Left kidney (tissue), 2 donors: Measurements from ENCODE around the gene AP5B1. TPM values are rescaled to one million over a fixed set of nuclear protein-coding genes. Genes with fewer than 3 reads are reported as not detected.

Experiments used
- DNase-seq: peaks from one replicate; pipeline ENCODE4 v3.0.0-alpha.2; 2013
- polyA plus RNA-seq: library from polyadenylated mRNA; unstranded; fragments of 120-200 nt; gene quantifications from one replicate; pipeline ENCODE4 v1.2.1, GENCODE V29; 2013; ENCODE audit not compliant: insufficient read length

Gene AP5B1
- polyA plus RNA-seq, 1 donor = 7.6 TPM

DNA sequence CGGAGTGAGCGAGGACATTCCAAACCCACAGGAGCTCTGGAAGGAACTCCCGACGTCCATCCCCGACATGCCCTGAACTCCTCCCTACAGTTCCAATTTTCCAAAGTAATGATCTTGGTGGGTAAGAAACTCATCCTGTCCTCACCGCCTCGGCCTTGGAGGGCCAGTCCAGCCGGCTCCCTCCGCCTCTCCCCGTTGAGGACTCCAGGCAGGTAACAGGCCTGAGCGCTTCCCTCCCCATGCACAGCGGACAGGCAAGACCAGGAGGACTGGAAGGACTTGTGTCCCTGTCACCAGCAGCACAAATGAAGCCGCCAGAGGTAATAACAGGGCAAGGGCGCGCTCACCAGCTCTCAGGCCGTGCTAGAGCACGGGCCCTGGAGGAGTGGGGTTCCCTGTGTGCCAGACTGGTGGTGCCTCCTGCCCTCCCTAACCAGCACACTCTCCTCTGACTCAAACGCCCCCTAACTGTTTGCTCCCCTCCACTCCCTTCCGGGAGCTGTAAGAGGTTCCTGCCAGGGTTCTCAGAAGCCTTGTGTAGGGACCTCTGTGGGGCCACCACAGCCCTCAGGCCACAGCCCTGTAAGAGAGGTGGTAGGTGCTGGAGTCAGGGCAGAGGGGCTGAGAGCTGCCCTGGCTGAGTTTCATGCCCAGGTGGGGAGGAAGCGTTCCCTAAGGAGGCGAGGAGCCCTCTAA, 23.2 kb upstream of the AP5B1 start:
- no peak for DNase-seq

DNA sequence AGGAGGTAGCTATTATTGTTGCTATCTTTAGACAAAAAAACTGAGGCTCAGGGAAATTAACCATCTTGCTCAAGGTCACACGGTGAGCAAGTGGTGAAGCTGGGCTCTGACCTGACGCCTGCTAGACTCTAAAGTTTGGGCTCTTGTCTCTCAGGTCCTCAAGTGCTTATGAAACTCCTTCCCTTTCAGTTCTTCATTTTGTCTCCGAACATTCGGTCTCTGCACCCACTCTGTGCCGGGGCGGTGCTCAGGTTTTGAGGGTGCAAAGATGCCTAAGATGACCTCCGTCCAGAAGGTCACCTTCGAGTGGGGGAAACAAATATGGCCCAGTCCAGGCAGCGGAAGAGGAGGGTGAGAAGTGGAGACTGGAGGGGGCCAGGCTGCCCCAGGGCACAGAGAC, 22.1 kb upstream of the AP5B1 start:
- no peak for DNase-seq

DNA sequence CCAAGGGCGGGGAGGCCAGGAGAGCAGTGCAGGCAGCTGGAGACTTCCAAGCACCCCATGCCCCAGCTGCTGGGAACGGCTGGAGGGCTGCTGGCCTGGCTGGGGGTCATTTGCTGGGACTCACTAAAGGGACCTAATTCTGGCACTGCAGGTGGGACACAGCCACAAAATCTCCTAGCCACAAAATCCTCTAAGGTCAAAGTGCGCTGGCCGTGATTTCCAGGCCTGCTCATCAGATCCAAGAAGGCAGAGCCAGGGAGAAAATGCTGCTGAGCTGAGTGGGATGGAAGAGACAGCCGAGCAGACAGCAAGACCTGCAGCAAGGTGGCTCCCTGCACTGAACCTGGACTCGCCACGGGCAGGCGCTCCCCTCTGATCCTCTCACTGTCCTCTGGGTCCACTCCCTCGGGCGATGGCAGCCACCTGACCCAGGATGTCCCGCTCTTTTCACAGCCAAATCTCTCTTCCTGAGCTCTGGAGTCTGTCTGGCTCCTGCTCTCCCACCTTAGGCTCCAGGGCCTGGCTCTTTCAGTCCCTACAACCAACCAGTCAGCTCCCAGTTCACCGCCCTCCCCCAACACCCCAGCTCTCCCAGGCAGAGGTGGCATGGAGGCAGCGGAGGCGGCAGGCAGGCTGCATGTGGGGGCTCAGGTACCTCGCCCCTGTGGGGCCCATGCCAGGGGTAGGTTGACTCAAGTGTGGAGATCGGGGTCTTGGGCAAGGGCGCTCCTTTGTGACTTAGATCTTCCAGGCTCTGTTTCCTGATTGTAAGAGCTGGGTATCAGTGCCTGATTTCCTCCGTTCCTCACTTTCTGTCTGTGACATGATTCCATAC, 20.6 kb upstream of the AP5B1 start:
- DNase-seq = no peak

DNA sequence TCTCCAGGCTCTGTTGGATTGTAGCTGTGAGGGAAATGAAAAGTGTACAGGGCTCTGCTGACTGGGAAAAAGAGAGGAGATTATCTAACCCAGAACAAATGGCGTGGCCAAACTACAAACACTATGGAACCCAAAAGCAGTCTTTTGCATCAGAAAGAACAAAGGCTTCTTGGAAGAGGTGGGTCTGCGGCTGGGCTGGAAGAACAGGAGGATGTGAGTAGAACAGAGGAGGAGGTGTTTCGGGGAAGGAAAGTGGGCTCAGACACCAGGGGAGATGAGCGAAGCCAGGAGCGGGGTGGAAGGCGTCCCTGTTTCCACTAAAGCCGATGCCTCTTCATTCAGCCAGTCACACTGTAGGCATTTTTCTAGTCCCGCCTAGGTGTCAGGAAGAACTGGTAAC, 18.1 kb upstream of the AP5B1 start:
- DNase-seq = no peak

DNA sequence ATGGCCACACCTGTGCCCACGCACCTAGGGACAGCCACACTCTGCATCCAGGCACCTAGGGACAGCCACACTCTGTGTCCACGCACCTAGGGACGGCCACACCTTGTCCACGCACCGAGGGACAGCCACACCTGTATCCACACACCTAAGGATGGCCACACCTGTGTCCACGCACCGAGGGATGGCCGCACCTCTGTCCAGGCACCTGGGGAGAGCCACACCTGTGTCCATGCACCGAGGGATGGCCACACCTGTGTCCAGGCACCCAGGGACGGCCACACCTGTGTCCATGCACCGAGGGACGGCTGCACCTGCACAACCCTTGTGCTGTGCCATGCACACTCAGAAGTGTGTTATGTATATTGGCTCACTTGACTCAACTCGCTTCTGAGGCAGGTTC, 16.9 kb upstream of the AP5B1 start:
- no peak for DNase-seq

DNA sequence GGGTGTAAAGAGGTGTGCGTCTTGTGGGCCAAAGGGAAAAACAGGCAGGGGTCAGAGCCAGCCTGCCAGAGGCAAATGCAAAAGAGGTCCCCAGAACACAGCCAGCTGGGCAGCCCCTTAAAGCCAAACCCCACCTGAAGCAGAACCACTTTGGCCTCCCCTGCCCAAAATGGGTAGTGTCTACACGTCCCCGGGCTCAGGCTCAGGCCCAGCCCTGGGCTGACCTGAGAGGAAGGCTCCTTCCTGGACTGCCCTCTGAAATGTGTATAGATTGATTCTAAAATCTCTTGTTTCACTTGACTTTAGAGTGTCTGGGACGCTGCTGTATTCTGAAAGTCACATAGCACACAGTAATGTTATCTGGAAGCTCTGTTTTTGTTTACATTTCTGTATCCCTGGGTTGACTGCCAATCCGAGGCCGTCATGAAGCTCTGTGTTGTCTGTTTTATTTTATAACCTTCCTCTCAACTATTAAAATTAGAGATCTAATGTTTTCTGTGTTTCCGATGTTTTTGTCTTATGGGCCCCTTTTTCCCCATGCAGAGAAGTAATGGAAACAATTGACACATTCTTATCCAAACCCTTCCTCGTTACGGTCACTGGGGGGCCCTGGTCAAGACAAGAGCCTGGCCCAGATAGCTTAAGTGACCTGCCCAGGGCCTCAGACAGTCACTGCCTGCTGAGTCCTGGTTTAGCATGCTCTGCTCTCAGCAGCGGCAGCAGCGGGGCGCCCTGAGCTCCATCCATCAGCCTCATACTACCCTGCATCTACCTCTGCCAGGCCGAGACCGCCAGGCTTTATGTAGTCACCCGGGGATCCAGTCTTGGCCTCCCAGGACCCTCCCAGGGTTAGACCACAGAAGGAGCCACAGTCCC, 16.2 kb upstream of the AP5B1 start:
- DNase-seq = no peak

DNA sequence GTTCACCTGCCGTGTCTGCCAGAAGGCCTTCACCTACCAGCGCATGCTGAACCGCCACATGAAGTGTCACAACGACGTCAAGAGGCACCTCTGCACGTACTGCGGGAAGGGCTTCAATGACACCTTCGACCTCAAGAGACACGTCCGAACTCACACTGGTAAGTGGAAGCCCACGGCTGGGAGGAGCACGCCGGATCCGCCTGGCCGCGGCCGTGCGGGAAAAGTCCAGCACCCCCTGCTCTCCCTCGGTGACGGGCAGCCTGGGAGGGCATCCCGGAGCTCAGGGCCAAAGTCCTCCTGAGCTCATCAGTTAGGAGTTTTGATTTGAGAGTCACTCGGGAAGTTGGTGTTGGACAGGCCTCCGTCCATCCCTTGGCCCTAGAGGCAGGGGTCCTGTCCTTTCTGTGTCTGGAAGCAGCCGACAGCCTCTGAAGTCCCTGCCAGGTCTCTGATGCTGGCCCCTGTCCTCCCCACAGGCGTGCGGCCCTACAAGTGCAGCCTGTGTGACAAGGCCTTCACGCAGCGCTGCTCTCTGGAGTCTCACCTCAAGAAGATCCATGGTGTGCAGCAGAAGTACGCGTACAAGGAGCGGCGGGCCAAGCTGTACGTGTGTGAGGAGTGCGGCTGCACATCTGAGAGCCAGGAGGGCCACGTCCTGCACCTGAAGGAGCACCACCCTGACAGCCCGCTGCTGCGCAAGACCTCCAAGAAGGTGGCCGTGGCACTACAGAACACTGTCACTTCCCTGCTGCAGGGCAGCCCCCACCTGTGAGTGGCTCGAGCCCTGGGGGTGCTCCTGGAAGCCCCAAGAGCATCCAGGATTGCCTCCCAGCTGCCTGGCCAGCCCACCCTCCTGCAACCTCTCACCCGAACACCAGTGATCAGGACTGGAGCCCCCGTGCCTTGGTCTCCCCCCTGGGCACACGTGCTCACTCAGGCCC, 14.1 kb upstream of the AP5B1 start:
- DNase-seq = no peak

DNA sequence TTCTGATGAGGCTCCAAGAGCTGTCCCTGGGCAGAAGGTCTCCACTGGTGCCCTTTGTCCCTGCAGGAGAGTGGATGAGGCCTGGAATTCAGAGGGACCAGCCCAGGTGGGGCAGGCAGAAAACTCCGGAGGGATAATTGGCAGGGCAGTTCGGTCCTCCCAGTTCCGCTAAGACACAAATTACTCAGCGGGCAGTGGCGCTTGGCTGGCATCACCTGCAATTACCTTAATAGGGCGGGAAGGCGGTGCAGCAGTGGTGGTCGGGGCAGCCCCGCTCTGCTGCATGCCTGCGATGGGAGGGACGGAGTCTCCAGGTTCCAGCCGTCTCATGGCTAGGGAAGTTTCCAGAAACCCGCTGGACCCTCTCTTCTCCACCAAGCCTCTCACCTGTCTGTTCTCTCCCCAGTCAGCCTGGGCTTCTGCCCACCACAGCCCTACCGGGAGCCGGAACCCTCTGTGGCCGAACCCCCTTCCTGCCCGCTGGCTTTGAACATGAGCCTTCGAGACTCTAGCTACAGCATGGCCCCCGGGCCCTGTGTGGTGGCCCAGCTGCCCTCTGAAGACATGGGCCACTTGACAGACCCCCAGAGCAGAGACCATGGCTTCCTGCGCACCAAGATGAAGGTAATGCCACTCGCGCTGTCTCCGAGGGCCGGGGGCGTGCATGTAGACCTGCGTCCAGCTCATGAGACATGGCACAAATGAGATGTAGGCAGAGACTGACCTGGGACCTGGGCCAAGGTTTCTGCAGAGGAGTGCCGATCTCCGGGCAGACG, 13.0 kb upstream of the AP5B1 start:
- no peak for DNase-seq

DNA sequence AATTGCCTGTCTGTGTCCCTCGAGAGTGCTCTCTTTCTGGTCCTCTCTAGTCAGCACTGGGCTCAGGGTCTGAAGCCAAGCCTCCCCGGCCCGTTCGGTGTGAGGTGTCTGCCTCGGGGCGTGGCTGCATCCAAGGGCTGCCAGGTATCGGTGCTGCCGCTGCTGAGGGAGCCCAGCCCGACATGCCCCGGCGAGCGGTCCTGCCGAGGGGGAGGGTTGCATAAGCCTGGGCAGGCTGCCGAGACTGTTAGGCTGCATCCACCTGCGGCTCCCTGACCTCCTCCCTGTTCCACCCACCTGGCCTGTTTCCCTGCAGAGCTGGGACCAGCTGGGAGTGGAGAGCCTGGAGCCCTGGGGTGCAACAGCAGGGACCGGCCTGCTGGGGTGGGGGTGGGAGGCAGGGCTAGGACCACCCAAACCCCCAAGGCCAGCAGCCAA, 12.4 kb upstream of the AP5B1 start:
- no peak for DNase-seq

DNA sequence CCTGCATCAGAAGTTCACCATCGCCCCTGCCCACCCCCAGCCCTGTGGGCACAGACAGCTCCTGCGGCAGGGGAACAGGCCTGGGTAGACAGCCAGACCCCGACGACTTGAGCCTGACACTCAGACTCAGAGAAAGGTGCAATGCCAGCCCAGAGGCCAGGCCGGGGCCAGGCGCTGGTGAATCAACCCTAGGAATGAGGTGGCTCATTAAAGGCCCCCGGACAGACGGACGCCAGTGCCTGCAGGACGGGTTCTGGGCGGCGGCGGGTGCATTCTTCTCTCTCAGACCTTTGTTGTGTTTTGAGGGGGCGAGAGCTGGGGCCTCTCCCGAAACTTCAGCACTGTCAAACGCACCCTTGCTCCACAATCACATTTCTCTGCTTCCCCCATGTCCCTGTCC, 11.7 kb upstream of the AP5B1 start:
- no peak for DNase-seq

DNA sequence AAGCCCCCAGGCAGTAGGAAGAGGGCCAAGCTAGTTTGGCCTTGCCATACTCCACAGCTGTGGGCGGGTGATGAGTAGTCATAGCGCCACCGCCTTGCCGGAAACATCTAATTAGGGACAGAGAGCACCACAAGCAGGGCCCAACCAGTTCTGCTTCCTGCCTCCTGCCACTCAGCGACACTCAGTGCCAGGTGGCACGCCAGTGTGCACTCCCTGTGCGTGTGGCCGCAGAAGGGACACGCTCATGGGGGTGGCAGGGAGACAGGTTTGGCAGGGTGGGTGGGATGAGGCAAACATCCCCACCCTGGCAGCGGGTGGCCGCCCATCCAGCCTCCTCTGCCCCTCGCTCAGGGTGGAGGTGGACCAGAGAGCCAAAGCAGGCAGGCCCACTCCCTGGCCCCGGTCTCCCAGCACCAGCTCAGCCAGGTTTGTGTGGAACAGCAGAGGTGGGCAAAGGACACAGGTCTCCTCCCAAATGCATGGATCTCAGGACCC, 11.0 kb upstream of the AP5B1 start:
- no peak for DNase-seq

DNA sequence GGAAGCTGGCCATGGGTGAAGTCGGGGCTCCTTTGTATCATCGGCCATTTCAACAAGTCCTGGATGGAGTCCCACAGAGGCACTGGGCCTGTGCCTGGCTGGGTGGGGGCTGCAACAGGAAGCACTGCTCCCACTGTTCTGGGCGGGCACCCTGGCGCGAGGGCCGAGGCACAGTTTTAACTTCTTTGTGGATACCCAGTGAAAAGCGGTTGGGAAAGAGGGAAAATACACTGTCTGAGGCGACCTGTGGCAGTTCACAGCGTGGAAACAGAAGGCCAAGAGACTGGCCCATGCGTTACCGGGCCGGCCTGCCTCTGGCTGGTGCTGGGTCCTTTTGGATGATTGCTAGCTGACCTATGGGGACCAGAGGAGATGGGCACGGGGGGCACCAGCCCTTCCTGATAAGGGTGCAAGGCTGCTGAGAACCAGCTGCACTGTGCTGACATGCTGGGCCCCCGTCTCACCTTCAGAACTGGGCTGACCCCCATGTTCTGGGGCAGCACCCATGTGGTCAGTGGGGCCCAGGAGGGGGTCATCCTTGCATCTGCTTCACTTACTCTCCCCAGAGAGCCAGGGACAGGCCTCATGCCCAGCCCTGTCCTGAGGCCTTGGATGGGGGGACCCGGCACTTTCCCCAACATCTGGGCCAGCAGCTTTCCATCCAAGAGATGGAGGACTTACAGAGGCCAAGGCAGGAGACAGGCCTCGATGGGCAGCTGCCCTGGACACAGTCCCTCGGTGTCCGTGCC, 10.3 kb upstream of the AP5B1 start:
- DNase-seq = no peak

DNA sequence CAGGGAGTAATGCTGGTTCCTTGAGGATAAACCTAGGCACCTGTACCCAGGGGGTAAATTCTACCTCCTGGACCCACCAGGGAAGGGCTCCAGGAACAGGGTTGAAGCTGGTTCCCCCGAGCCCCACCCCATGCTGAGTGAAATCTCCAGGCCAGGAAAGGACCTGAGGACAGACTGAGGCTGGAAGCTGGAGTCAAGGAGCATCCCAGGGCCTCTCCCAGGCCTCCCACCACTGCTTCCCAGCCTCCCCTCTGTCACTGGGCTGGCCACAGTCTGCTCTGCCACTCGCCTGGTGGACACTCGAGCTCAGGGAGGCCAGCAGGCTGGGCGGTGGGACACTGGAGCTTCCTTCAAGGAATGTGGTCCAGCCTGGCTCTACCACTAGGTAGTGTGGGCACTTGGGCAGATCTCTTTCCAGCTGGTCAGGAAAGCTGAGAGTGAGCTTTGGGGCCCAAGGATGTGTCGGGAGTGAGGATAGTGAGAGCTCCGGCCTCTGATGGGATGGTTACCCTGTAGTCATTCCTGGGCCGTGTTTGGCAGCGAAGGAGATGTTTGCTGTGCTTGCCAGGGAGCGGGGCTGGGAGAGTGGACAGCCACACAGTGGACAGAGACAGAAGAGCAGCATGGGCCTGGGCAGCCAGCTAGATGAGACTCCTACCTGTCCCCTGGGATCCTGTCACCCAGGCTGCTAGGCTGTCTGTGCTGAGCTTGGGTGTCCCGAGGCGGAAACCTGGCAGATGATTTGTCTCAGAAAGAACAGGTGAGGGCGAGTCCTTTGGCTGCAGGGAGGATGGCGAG, 9.5 kb upstream of the AP5B1 start:
- no peak for DNase-seq

DNA sequence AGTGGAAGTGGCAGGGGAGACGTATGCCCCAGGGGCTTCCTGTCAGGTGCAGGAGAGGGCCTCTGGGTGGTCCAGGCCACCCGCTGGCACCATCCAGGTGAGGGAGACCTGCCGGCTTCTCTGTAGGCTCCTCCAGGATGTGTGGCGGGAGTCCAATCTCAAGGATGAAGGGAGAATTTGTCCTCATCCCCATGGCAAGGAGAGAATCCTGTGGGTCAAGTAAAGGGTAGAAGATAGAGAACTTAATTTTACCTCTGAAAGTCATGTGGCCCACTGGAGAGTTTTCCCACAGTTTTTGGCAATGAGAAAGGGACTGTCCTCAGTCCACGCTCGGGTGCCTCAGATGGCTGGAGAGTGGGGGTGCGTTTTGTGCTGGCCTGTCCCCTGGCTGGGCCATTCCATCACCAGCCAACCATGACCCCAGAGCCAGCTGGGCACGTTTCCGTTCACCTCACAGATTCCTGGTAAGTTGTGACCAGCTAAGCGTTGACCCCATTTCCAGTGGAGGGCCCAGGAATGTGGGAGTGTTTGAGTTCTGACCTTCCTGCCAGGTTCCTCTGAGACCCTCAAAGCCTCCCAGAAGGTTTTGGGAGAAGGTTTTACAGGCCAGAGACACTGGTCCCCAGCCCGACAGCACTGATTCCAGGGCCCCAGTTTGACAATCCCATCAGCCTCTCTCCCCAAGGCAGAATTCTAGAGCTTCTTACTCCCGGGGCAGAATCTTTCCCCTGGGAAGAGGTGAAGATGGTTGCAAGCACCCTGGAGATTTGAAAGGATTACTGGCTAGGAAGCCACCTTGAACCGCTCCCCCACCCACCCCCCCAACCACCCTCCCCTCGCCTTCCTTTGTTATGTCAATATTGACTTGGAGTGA, 8.7 kb upstream of the AP5B1 start:
- DNase-seq = no peak

DNA sequence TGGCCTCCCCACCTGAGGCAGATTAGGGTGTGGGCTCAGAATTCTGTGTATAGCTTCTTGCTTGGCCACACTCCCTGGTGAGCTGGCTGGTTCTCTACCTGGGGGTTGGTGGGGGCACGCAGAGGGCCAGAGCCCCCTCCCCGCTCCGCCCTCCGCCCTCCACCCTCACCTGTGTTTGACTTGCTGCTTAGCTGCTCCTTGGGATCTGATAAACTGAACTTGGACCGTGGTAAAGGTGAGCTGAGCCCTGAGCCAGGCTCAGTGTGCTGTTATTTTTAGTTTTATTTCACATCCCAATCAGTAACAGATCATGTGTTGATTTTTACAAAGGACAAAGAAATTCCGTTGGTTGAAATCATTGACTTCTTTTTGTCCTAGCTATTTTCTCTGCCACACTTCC, 8.0 kb upstream of the AP5B1 start:
- DNase-seq = no peak

DNA sequence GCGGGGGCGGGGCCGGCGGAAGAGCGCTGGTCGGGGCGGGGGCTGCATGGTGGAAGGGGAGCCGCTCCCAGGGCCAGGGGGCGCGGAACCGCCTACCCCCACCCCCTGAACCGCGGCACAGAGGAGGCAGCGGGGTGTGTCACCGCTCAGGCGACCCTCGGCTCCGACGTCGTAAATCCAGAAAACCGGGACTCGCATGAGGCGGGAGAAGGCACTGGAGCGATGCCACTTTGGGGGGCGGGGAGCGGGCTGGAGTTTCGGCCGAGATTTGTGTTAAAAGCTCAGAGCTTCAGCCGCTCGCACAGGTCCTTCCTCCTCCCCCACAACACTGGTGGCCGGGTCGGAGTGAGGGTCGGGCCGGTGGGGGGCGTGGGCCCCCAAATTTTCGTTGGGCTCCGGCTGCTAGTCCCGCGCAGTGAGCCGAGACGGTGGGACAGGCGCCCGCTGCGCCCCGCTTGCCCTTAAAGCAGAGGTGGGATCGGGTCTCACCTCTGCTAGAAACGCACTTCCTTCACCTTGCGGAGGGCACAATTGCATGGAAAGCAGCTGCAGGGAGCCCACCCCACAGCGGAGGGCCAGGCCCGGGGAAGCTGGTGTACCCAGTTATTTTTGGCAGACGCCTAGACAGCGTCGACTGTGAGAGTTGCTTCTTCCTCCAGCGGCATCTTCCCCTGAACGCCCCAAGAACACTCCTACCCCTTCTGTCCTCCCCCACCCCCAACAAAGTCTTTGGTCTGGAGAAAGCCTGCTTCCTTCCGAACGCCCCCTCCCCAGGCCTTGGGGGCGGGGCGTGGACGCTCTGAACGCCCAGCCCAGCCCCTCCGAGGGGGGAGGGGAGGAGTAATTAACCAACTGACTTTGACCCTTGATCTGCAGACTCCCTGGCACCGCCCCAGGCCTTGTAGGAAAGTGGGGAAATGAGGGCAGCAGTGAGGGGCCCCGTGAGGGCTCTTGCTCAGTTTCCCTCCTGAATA, 7.2 kb upstream of the AP5B1 start:
- DNase-seq = no peak
